ENCODE data around the gene TBX6.
A peak's percentile ranks its signal among the peaks of the same experiment; 100 is the strongest.

Gene TBX6

GRCh38 chr16:30085820-30086219 is 5.9 kb downstream of the TBX6 start:
- DNase-seq = no peak

GRCh38 chr16:30085247-30085646 is 6.5 kb downstream of the TBX6 start:
- DNase-seq = no peak

GRCh38 chr16:30084816-30085159 is 6.9 kb downstream of the TBX6 start:
- DNase-seq = no peak

GRCh38 chr16:30084096-30084815 is 7.5 kb downstream of the TBX6 start:
- no peak for DNase-seq

GRCh38 chr16:30083216-30084055 is 8.3 kb downstream of the TBX6 start:
- no peak for DNase-seq

GRCh38 chr16:30082545-30083090 is 9.1 kb downstream of the TBX6 start:
- no peak for DNase-seq

DNA sequence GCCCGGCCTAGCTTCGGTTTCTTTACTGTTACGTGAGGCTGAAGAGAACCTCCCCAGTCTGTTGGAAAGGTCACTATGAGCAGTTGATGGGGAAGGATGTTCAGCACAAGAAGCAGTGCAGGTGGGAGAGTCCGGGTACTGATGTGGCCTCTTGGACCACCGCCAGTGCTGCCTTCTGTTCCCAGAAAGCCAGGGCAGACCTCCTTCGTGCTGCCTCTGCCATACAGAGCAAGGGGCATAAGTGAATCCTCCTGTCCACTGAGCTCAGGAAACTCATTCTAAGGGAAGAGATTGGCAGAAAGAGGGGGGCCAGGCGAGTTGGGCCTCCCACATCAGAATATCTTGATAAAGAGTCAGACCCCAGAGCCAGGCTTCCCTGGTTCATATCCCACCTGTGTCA is 12.2 kb downstream of the TBX6 start:
- DNase-seq = no peak

DNA sequence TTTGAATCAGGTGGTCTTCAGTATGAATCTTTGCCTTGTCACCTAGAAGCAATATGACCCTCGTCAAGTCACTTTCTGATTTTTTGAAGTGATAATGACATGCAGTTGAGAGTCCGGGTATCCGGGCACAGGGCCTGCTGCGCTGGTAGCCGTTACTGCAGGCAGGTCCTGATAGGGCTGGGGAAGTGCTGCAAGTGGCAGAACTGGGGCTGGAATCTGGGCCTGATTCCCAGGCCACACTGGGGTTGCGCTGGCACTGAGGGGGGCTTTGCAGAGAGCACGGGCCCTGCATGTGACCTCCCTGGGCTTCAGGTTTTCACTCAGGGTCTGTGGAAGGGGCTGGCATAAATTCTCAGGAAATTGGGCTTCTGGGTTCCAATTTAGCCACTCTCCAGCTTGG is 13.0 kb downstream of the TBX6 start:
- no peak for DNase-seq

DNA sequence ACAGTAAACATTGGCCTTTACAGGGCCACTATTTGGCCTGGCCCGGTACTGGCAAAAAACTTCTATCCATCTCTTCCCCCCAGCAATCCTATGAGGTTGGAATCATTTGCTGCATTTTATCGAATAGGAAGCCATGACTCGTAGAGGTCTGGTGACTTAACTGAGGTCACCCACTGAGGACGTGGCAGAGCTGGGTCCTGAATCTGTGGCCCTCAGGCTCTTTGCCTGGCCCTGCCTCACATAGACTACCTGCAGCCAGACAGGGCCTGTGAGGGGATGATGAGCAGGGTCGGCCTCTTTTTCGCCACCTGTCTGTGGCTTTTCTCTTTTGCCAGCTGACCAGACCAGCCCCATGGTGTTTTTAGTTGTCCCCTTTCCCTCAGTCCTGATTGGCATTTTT is 14.1 kb downstream of the TBX6 start:
- no peak for DNase-seq

- DNase-seq = no peak
Observed at GRCh38 chr16:30076276-30076791, 15.4 kb downstream of the TBX6 start.

GRCh38 chr16:30075503-30076275 is 16.0 kb downstream of the TBX6 start, which contains the start of gene PPP4C:
Gene PPP4C (plus strand): TSS chr16:30075994. CDS start chr16:30076378, 384 bp downstream.
- DNase-seq = peak; percentile 91

- no peak for DNase-seq
Observed at GRCh38 chr16:30070490-30070889, 21.2 kb downstream of the TBX6 start.

GRCh38 chr16:30069611-30070462 is 21.9 kb downstream of the TBX6 start:
- no peak for DNase-seq

DNA sequence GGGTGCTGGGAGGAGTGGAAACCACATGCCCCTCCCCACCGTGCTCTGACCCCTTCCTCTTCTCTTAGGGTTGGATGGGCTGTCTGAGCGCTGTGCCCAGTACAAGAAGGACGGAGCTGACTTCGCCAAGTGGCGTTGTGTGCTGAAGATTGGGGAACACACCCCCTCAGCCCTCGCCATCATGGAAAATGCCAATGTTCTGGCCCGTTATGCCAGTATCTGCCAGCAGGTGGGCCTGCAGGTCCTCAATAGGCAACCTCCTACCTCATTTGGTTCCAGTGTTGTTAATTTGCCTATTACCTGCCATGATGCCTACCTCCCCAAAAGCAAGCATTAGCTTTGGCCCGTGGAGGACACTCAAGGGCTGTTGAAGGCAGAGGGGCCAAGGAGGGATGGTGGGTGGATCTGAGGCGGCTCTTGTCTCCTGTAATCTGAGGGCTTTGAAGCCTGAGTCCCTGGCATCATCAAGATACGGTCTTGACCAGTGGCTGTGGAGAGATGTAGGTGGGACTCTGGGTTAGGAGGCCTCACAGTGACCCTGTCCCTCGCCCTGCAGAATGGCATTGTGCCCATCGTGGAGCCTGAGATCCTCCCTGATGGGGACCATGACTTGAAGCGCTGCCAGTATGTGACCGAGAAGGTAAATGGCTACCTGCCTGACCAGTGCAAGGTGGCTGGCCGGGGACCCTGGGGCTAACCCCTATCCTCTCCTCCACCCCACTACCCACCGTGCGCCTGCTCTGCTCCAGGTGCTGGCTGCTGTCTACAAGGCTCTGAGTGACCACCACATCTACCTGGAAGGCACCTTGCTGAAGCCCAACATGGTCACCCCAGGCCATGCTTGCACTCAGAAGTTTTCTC is 22.7 kb downstream of the TBX6 start:
- DNase-seq = peak; percentile 56

GRCh38 chr16:30068333-30068732 is 23.4 kb downstream of the TBX6 start:
- no peak for DNase-seq

DNA sequence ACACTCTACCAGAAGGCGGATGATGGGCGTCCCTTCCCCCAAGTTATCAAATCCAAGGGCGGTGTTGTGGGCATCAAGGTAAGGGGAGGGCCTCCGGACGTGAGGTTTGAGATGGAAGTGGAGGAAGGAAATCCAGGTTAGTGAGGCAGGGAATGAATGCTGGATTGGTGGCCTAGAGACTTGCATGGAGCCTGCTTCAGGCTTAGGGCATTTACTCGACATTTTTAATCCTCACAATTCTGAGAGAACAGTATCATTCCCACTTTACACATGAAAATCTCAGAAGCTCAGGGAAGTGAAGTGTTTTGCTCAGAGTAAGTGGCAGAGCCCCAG is 24.2 kb downstream of the TBX6 start:
- no peak for DNase-seq

GRCh38 chr16:30066761-30067583 is 24.8 kb downstream of the TBX6 start:
- no peak for DNase-seq

DNA sequence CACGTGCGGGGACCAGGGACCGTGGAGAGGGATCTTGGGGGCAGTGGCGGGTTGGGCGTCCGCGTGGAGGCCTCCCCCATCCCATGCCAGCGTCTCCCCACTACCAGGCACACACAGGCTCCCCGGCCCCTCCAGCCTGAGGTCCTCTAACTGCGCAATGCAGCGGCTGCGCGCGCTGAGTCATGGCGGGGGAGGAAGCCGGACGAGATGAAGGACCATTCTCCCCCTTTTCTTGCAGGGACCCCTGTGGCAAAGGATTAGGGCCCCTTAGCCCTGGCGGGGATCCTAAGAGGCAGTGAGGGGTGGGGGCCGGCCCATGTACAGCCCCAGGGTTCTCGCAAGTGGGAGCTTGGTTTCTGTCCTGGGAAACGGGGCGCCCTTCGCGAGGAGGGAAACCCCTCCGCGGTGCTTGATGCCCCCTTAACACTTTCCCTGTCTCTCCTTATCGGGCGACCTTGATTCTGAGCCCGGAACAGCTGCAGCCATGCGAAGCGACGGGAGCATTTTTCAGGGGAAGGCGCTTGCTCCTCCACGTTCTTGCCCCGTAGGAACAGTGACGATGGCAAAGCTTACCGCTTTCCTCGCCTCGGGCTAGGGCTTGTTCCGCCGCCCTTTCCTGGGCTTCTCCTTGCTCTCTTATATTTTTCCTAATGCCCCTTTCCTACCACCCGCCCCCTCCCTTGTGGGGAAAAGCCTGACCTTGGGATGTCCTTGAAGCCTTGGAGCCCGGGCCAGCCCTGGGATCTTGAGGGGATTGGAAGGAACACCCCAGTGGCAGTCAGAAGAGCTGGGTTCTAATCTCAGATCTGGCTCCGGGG is 25.6 kb downstream of the TBX6 start:
- peak; percentile 48 for DNase-seq

All from CD4-positive, alpha-beta T cell treated with Interleukin-6 for 4 hours (primary cell).